Ovary (tissue), 3 donors: ENCODE measurements around the gene CCDC179.

Experiments
- EP300 ChIP-seq: sonication (generic); formaldehyde crosslinking; IDR thresholded peaks from one replicate; pipeline ENCODE4 v1.6.1; 2017; ENCODE audit warnings: antibody characterized with exemption
- POLR2A ChIP-seq: fragments of 450-650 bp; IDR thresholded peaks from one replicate; pipeline ENCODE4 v1.6.1; 2017; ENCODE audit warnings: antibody characterized with exemption, mild to moderate bottlenecking, moderate library complexity
- TF ChIP-seq, protein P1 (sequence below), 3 donors: fragments of 450-650 bp in 2 of 3; fragments of 200-600 bp in 1 of 3; IDR thresholded peaks; one replicate each; pipeline versions ENCODE4 v1.5.1 to v1.8.0; 2016 to 2022; ENCODE audit warnings: antibody characterized with exemption in 3 of 3, mild to moderate bottlenecking in 1 of 3
- donor health status: DM: no; HTN: no; CAD: no.

DNA sequence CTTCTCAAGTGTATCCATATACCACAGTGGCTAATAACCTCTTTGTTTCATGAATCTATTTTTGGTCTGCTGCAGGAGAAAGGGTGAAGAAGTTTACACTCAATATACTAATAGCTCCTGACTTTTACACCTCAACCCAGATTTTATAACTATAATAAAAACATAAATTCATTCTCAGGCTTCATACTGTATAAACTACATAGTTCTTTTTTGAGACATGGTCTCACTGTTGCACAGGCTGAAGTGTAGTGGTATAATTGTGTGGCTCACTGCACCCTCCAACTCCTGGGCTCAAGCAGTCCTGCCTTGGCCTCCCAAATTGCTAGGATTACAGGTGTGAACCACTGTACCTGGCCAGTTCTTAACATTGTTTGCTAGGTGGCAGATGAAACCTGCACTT lies 17.8 kb upstream of the CCDC179 start:
- TF ChIP-seq, protein P1, sequence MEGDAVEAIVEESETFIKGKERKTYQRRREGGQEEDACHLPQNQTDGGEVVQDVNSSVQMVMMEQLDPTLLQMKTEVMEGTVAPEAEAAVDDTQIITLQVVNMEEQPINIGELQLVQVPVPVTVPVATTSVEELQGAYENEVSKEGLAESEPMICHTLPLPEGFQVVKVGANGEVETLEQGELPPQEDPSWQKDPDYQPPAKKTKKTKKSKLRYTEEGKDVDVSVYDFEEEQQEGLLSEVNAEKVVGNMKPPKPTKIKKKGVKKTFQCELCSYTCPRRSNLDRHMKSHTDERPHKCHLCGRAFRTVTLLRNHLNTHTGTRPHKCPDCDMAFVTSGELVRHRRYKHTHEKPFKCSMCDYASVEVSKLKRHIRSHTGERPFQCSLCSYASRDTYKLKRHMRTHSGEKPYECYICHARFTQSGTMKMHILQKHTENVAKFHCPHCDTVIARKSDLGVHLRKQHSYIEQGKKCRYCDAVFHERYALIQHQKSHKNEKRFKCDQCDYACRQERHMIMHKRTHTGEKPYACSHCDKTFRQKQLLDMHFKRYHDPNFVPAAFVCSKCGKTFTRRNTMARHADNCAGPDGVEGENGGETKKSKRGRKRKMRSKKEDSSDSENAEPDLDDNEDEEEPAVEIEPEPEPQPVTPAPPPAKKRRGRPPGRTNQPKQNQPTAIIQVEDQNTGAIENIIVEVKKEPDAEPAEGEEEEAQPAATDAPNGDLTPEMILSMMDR (IDR thresholded peaks at IDR 0.05), result no peak
- TF ChIP-seq EP300 (no peak), POLR2A (no peak)
